Mononuclear cell (primary cell): Measurements from ENCODE around the gene ANO6. TPM values are rescaled to one million over a fixed set of nuclear protein-coding genes. Genes with fewer than 3 reads are reported as not detected.
A peak's percentile ranks its signal among the peaks of the same experiment; 100 is the strongest.

ENCODE experiments used
- H3K27me3 ChIP-seq: 2 replicates; pipeline ENCODE4 v1.6.0; 2011; ENCODE audit warnings: low read length, control low read depth; ENCODE audit not compliant: insufficient read depth
- H3K4me1 ChIP-seq: 2 replicates; pipeline ENCODE4 v1.5.1; 2011; ENCODE audit warnings: mild to moderate bottlenecking, low read length, control low read depth; ENCODE audit not compliant: insufficient read depth
- H3K4me3 ChIP-seq: 2 replicates; pipeline ENCODE4 v1.5.1; 2011; ENCODE audit warnings: mild to moderate bottlenecking, low read length, moderate library complexity
- H3K9me3 ChIP-seq: 2 replicates; pipeline ENCODE4 v1.5.1; 2011; ENCODE audit warnings: low read depth, mild to moderate bottlenecking, control low read depth, low read length
- total RNA-seq: library from RNA; depleted of rRNA; stranded (reverse); fragments of >200 nt; gene quantifications from one replicate; pipeline ENCODE4 v1.2.3, GENCODE V29; 2012

ANO6 gene
- total RNA-seq, 1 donor: 44.4 TPM

GRCh38 chr12:45200491-45201043 is 15.3 kb upstream of the ANO6 start:
- H3K4me3 ChIP-seq: no peak overlapping the region
- no peaks in the 10 kb centered on the region for H3K27me3 ChIP-seq
- H3K4me1 ChIP-seq: peaks cover 43% of the 10 kb centered on the region
- H3K9me3 ChIP-seq: no peaks in the 10 kb centered on the region

- H3K27me3 ChIP-seq: no peaks in the 10 kb centered on the region
- peaks cover 50% of the 10 kb centered on the region for H3K4me1 ChIP-seq
- no peaks in the 10 kb centered on the region for H3K9me3 ChIP-seq
- H3K4me3 ChIP-seq: no peak overlapping the region
Measured at GRCh38 chr12:45203767-45204166, 12.1 kb upstream of the ANO6 start.

- Histone ChIP-seq H3K9me3 (no peaks in the 10 kb centered on the region), H3K4me1 (peaks cover 41% of the 10 kb centered on the region), H3K27me3 (no peaks in the 10 kb centered on the region), H3K4me3 (no peak overlapping the region)
Measured at GRCh38 chr12:45204757-45205156, 11.1 kb upstream of the ANO6 start.

GRCh38 chr12:45205165-45205825 is 10.6 kb upstream of the ANO6 start:
- peaks cover 41% of the 10 kb centered on the region for H3K4me1 ChIP-seq
- no peaks in the 10 kb centered on the region for H3K9me3 ChIP-seq
- no peaks in the 10 kb centered on the region for H3K27me3 ChIP-seq
- H3K4me3 ChIP-seq: no peak overlapping the region

GRCh38 chr12:45208604-45209487 is 7.0 kb upstream of the ANO6 start:
- Histone ChIP-seq H3K27me3 (no peaks in the 10 kb centered on the region), H3K9me3 (no peaks in the 10 kb centered on the region), H3K4me3 (no peak overlapping the region), H3K4me1 (peaks cover 26% of the 10 kb centered on the region)

GRCh38 chr12:45209784-45210183 is 6.1 kb upstream of the ANO6 start:
- Histone ChIP-seq H3K4me1 (peaks cover 25% of the 10 kb centered on the region), H3K27me3 (no peaks in the 10 kb centered on the region), H3K9me3 (no peaks in the 10 kb centered on the region), H3K4me3 (no peak overlapping the region)

- Histone ChIP-seq H3K9me3 (no peaks in the 10 kb centered on the region), H3K4me3 (no peak overlapping the region), H3K27me3 (no peaks in the 10 kb centered on the region)
Measured at GRCh38 chr12:45212064-45212463, 3.8 kb upstream of the ANO6 start.

GRCh38 chr12:45213107-45213506 is 2.8 kb upstream of the ANO6 start:
- H3K4me3 ChIP-seq: no peak overlapping the region
- H3K4me1 ChIP-seq: peaks cover 25% of the 10 kb centered on the region
- no peaks in the 10 kb centered on the region for H3K9me3 ChIP-seq
- no peaks in the 10 kb centered on the region for H3K27me3 ChIP-seq

More at GRCh38 chr12:45212064-45212463, 3.8 kb upstream of the ANO6 start:
- peaks cover 14% of the 10 kb centered on the region for H3K4me1 ChIP-seq

- Histone ChIP-seq H3K4me1 (peaks cover 34% of the 10 kb centered on the region), H3K4me3 (no peak overlapping the region), H3K9me3 (no peaks in the 10 kb centered on the region), H3K27me3 (no peaks in the 10 kb centered on the region)
Measured at GRCh38 chr12:45214071-45214470, 1.8 kb upstream of the ANO6 start.

- Histone ChIP-seq H3K4me3 (peak overlapping the region; percentile 83), H3K9me3 (no peaks in the 10 kb centered on the region), H3K27me3 (no peaks in the 10 kb centered on the region), H3K4me1 (peaks cover 40% of the 10 kb centered on the region)
Measured at GRCh38 chr12:45214749-45215418, 1.0 kb upstream of the ANO6 start.

GRCh38 chr12:45216230-45216982 is 511 bp downstream of the ANO6 start:
- H3K4me3 ChIP-seq: peak overlapping the region; percentile 83
- no peaks in the 10 kb centered on the region for H3K27me3 ChIP-seq
- peaks cover 39% of the 10 kb centered on the region for H3K4me1 ChIP-seq
- no peaks in the 10 kb centered on the region for H3K9me3 ChIP-seq

GRCh38 chr12:45216983-45217485 is 1.1 kb downstream of the ANO6 start:
- no peaks in the 10 kb centered on the region for H3K27me3 ChIP-seq
- H3K4me3 ChIP-seq: peak overlapping the region; percentile 83
- H3K4me1 ChIP-seq: peaks cover 39% of the 10 kb centered on the region

GRCh38 chr12:45217846-45218245 is 2.0 kb downstream of the ANO6 start:
- Histone ChIP-seq H3K9me3 (no peaks in the 10 kb centered on the region), H3K4me1 (peaks cover 39% of the 10 kb centered on the region), H3K27me3 (no peaks in the 10 kb centered on the region), H3K4me3 (no peak overlapping the region)

More at GRCh38 chr12:45216983-45217485, 1.1 kb downstream of the ANO6 start:
- no peaks in the 10 kb centered on the region for H3K9me3 ChIP-seq

GRCh38 chr12:45219621-45220020 is 3.7 kb downstream of the ANO6 start:
- H3K9me3 ChIP-seq: no peaks in the 10 kb centered on the region
- H3K4me1 ChIP-seq: peaks cover 37% of the 10 kb centered on the region
- H3K4me3 ChIP-seq: no peak overlapping the region
- H3K27me3 ChIP-seq: no peaks in the 10 kb centered on the region
